HCT116 (cell line): Measurements from ENCODE around the gene PRLR.

Experiments used
- CEBPB ChIP-seq: IDR thresholded peaks from 2 replicates; pipeline ENCODE4 v1.6.1; 2012; ENCODE audit warnings: low read depth
- EZH2 ChIP-seq: fragments of 200-600 bp; sonication (generic); IDR thresholded peaks from 2 replicates; pipeline ENCODE4 v1.6.1; 2017; ENCODE audit warnings: antibody characterized with exemption, mixed run types
- SRF ChIP-seq: IDR thresholded peaks from 2 replicates; pipeline ENCODE4 v1.6.1; 2012; ENCODE audit warnings: low read depth
- TF ChIP-seq, protein P1 (sequence below), 3 experiments: fragments of 200-600 bp in 1 of 3; sonication (generic) in 1 of 3; IDR thresholded peaks in 2 of 3; conservative IDR thresholded peaks in 1 of 3; 2 replicates each; pipeline ENCODE4 v1.5.1; 2012 to 2017; ENCODE audit warnings: low read depth in 2 of 3, low read length in 2 of 3, antibody characterized with exemption in 1 of 3, borderline replicate concordance in 1 of 3, control low read depth in 1 of 3, mild to moderate bottlenecking in 1 of 3, mixed read lengths in 1 of 3, mixed run types in 1 of 3, moderate library complexity in 1 of 3; ENCODE audit not compliant: insufficient read depth in 1 of 3

DNA sequence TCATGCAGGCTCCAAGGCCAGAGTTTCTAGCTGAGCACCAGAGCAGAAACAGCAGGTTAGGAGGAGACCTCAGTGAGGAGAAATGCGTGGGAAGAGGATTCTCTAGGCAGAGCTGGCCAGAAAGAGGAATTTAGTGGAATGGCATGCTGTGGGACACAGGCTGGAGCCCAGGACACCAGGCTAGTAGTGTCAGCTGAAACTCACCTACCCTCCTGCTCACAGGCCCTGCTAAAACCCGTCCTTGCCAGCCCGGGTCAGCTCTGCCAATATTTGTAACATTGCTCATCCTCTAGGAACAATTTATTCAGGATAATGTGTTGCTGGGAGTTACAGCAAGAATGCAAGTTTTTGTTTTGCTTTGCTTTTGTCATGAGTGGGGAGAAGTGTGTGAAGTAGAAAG, 142.3 kb downstream of the PRLR start:
- TF ChIP-seq CEBPB (no peak), SRF (no peak), EZH2 (no peak)
- TF ChIP-seq, protein P1, sequence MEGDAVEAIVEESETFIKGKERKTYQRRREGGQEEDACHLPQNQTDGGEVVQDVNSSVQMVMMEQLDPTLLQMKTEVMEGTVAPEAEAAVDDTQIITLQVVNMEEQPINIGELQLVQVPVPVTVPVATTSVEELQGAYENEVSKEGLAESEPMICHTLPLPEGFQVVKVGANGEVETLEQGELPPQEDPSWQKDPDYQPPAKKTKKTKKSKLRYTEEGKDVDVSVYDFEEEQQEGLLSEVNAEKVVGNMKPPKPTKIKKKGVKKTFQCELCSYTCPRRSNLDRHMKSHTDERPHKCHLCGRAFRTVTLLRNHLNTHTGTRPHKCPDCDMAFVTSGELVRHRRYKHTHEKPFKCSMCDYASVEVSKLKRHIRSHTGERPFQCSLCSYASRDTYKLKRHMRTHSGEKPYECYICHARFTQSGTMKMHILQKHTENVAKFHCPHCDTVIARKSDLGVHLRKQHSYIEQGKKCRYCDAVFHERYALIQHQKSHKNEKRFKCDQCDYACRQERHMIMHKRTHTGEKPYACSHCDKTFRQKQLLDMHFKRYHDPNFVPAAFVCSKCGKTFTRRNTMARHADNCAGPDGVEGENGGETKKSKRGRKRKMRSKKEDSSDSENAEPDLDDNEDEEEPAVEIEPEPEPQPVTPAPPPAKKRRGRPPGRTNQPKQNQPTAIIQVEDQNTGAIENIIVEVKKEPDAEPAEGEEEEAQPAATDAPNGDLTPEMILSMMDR (IDR thresholded peaks at IDR 0.05 in 2 of 3, conservative IDR thresholded peaks at IDR 0.05 in 1 of 3; ENCODE audit: borderline replicate concordance in 1 of 3, insufficient read depth in 1 of 3, low read depth in 2 of 3, low read length in 2 of 3) = no peak
